BE2C (cell line): ENCODE data around the gene MEGF11.

Experiments
- DNase-seq: peaks from one replicate; pipeline ENCODE4 v3.0.0-alpha.2; 2020
- H3K27me3 ChIP-seq: fragments of 250-450 bp; sonication (Bioruptor Pico); 2 replicates; pipeline ENCODE4 v1.5.1; 2020; ENCODE audit warnings: mild to moderate bottlenecking
- H3K36me3 ChIP-seq: fragments of 250-450 bp; sonication (Bioruptor Pico); 2 replicates; pipeline ENCODE4 v1.5.1; 2020; ENCODE audit warnings: mild to moderate bottlenecking
- H3K4me1 ChIP-seq: fragments of 250-450 bp; sonication (Bioruptor Pico); 2 replicates; pipeline ENCODE4 v1.5.1; 2020
- H3K4me3 ChIP-seq: 2 replicates; pipeline ENCODE4 v1.5.1; 2011; ENCODE audit warnings: low read depth, low read length
- H3K9me3 ChIP-seq: fragments of 250-450 bp; sonication (Bioruptor Pico); 2 replicates; pipeline ENCODE4 v1.5.1; 2020
- TF ChIP-seq, protein P1 (sequence below): IDR thresholded peaks from 2 replicates; pipeline ENCODE4 v1.5.1; 2012; ENCODE audit warnings: mild to moderate bottlenecking, low read depth, low read length

MEGF11 gene

DNA sequence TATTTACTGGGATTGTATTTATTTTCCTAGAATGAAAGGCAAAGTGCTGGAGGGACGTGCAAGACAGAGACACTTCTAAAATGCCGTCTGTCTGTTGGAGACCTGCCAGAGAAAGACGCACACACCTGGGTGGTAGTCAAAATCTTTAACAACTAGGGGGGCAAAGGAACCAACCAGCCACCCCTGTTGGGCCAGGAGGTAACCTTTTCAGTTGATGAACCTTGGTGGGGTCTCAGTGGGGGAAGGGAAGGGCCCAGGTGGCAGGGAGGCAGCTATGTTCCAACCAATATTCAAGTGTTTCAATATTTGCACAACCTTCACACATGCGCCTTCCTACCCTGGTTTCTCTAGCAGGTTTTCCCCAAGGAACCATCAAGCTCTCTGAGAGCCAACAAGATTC lies 99.0 kb downstream of the MEGF11 start:
- Histone ChIP-seq H3K36me3 (no peaks in the 10 kb centered on the region), H3K4me1 (no peaks in the 10 kb centered on the region), H3K4me3 (no peak overlapping the region), H3K9me3 (no peaks in the 10 kb centered on the region), H3K27me3 (no peaks in the 10 kb centered on the region)
- DNase-seq = no peak
- TF ChIP-seq, protein P1, sequence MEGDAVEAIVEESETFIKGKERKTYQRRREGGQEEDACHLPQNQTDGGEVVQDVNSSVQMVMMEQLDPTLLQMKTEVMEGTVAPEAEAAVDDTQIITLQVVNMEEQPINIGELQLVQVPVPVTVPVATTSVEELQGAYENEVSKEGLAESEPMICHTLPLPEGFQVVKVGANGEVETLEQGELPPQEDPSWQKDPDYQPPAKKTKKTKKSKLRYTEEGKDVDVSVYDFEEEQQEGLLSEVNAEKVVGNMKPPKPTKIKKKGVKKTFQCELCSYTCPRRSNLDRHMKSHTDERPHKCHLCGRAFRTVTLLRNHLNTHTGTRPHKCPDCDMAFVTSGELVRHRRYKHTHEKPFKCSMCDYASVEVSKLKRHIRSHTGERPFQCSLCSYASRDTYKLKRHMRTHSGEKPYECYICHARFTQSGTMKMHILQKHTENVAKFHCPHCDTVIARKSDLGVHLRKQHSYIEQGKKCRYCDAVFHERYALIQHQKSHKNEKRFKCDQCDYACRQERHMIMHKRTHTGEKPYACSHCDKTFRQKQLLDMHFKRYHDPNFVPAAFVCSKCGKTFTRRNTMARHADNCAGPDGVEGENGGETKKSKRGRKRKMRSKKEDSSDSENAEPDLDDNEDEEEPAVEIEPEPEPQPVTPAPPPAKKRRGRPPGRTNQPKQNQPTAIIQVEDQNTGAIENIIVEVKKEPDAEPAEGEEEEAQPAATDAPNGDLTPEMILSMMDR = no peak

DNA sequence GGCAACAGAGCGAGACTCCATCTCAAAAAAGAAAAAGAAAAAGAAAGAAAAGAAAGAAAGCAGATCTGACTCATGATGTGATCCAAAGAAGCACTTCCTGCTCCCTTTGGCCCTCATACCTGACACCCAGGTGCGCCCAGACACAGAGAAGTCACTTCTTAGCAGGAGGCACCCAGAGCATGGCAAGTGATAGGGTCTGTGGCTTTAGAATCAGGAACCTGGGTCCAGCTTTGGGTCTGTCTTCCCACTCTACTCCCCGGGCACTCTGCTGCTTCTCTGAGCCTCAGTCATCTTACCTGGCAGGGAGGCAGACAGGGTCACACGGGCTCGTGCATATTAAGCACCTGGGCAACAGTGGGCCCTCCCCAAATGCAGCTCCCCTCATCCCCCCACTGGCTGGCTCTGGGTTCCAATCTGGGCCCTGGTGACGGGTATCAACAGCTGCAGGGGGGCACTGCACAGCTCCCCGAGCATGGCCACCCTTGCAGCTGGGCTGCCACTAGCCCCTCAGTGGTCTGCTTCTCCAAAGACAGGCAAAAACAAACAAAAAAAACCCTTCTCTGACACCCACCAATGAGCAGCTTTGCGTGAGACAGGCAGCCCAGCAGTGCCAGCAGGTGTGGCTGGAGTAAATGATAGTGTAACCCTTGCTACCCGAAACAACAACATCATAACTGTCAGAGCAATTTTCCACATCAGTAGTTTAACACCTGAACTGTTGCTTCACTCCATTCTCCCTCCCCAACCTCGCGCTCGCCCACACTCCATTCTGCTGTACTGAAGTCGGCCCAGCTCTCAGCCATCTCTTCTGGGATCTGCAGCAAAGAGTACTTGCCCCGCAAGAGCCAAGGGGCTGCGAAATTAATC lies 99.8 kb downstream of the MEGF11 start:
- no peaks in the 10 kb centered on the region for H3K27me3 ChIP-seq

DNA sequence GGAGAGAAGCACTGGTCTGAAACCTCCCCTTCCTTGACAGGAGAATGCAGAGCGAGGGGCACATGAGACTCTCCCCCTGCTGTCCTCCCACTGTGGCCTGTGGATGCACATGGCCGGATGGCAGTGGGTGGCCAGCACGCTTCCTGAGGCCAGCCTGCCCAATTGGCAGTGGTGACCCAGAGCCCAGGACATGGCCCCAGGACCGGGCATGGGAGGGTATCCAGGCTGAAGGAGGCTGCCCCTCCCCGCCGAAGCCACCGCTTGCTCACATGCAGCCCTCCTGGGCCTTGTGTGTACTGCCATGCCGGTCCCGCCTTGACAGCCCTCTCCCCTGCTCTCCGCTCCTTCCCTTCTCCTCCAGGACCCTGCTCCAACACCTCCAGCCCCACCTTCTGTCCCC lies 100.9 kb downstream of the MEGF11 start:
- no peaks in the 10 kb centered on the region for H3K36me3 ChIP-seq
- no peaks in the 10 kb centered on the region for H3K27me3 ChIP-seq
- TF ChIP-seq, protein P1 = no peak
- H3K4me3 ChIP-seq = no peak overlapping the region
- H3K4me1 ChIP-seq = no peaks in the 10 kb centered on the region
- H3K9me3 ChIP-seq = no peaks in the 10 kb centered on the region
- DNase-seq = no peak

More for the DNA sequence above, 99.8 kb downstream of the MEGF11 start:
- TF ChIP-seq, protein P1 = no peak
- no peak overlapping the region for H3K4me3 ChIP-seq
- DNase-seq = no peak
- no peaks in the 10 kb centered on the region for H3K9me3 ChIP-seq
- H3K36me3 ChIP-seq = no peaks in the 10 kb centered on the region
- no peaks in the 10 kb centered on the region for H3K4me1 ChIP-seq

DNA sequence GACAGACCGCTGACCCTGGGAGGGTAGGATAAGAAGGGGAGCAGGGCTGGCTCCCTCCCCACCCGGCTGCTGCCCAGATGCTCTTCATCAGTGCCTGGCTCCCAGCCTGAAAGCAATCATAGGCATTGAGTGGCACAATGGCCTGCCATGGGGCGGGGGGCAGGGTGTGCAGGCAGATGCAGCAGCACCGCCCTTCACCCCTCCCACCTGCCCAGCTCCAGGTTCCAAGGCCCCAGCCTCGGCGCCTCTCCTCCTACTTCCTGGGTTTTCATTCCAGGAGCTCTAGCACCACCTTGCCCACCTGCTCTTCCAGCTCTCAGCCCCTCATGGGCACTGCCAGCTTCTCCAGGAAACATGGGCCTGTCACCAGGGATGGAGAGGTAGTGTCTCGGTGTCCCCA lies 101.7 kb downstream of the MEGF11 start:
- Histone ChIP-seq H3K9me3 (no peaks in the 10 kb centered on the region), H3K4me1 (no peaks in the 10 kb centered on the region), H3K4me3 (no peak overlapping the region), H3K27me3 (no peaks in the 10 kb centered on the region), H3K36me3 (no peaks in the 10 kb centered on the region)
- TF ChIP-seq, protein P1 = no peak
- no peak for DNase-seq

DNA sequence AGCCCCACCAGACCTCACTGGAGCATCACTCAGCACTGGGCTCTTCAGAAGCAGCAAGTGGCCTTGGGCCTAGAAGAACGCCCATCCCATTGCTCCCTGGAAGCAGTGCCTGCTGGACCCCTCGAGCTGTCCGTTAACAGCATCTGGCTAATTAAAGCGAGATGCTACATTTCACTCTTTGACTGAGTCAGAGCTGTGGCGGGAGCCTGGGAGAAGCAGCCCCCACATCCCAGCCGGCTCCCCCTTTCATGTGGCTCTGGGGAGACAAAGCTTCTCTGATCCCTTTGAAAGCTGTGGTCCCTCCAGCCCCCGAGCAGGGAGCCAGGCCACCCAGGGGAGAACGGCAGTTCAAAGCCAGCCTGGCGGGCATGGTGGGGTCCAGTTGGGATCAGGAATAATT lies 103.7 kb downstream of the MEGF11 start:
- TF ChIP-seq, protein P1 = no peak
- H3K4me1 ChIP-seq = no peaks in the 10 kb centered on the region
- no peaks in the 10 kb centered on the region for H3K27me3 ChIP-seq
- no peaks in the 10 kb centered on the region for H3K36me3 ChIP-seq
- no peaks in the 10 kb centered on the region for H3K9me3 ChIP-seq
- no peak for DNase-seq
- no peak overlapping the region for H3K4me3 ChIP-seq

DNA sequence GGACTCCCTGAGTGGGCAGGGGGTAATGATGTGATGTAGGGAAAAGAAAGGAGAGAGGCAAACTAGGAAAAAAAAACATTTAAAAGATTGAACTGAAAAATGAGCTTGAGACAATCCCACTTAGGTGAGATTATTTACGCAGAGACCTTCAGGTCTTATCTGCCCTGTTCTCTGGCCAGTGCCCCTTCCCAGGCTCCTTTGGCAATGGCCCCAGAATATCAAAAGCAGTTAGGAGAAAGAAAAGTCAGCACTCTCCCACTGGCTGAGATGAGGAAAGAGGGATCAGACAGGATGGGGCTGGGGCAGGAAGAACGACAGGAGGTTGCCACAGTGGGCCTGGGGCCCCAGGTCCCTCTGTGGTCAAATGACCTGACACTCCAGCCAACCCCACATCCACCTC lies 105.4 kb downstream of the MEGF11 start:
- TF ChIP-seq, protein P1 = no peak
- H3K27me3 ChIP-seq = no peaks in the 10 kb centered on the region
- H3K9me3 ChIP-seq = no peaks in the 10 kb centered on the region
- no peak for DNase-seq
- no peaks in the 10 kb centered on the region for H3K36me3 ChIP-seq
- no peak overlapping the region for H3K4me3 ChIP-seq
- H3K4me1 ChIP-seq = no peaks in the 10 kb centered on the region
